ENCODE data around the gene COL24A1.

The COL24A1 gene

DNA sequence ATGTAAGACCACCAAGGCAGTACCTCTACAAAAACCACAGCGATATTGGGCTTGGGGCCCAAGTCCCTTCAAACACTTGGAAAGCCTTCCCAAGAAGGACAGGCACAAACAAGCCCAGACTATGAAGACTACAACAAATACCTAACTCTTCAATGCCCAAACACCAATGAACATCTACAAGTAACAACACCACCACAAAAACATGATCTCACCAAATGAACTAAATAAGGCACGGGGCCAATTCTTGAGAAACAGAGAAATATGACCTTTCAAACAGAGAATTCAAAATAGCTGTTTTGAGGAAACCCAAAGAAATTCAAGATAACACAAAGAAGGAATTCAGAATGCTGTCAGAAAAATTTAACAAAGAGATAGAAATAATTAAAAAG is 86.8 kb downstream of the COL24A1 start:
- no peak overlapping the region for H3K4me3 ChIP-seq (ENCODE audit: low read depth in 1 of 2, low read length in 2 of 2)
- no peaks in the 10 kb centered on the region for H3K36me3 ChIP-seq (ENCODE audit: insufficient read depth, low read length)
- H3K27ac ChIP-seq (ENCODE audit: low read depth, low read length), result no peak overlapping the region
- no peaks in the 10 kb centered on the region for H3K27me3 ChIP-seq (ENCODE audit: control insufficient read depth in 1 of 2, insufficient read depth in 2 of 2, low read length in 2 of 2)
- peaks cover 3% of the 10 kb centered on the region for H3K4me1 ChIP-seq (ENCODE audit: insufficient read depth, low read length)
- H3K9ac ChIP-seq (ENCODE audit: low read length), result no peak overlapping the region
- no peaks in the 10 kb centered on the region for H3K9me3 ChIP-seq (ENCODE audit: low read length)

DNA sequence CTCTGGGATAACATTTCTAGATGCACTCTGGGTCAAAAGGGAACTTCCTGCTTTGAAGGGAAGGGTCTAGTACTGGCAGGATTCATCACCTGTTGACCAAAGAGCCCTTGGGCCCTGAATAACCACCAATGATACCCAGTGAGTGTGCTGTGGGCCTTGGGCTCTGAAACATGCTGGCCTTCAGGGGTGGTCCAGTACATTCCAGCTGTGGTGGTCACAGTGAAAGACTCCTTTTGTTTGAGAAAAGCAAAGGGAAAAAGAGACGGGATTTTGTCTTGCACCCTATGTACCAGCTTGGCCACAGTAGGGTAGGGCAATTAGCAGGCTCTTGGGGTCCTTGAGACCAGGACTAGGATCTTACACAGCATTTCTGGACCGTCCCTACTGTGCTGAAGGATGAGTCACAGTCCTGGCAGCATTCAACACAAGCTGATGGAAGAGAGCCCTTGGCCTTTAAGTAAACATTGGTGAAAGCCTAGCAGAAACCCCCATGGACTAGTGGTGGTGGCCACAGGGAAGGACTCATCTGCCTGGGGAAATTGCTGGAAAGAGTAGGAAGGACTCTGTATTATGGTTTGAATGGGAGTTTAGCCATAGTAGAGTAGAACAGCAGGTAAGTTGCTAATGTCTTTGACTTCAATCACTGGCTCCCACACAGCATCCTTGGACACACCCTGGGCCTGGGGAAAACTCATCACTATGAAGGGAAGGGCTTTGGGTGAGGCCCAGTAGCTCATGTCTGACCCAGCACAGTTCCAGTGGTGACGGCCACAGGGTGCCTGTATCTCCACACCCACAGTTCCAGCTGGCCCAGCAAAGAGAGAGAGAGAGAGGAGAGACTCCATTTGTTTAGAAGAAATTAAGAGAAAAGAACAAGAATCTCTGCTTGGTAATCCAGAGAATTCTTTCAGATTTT is 87.5 kb downstream of the COL24A1 start:
- H3K9me3 ChIP-seq (ENCODE audit: low read length), result no peaks in the 10 kb centered on the region
- peaks cover 3% of the 10 kb centered on the region for H3K4me1 ChIP-seq (ENCODE audit: insufficient read depth, low read length)
- no peaks in the 10 kb centered on the region for H3K36me3 ChIP-seq (ENCODE audit: insufficient read depth, low read length)
- H3K9ac ChIP-seq (ENCODE audit: low read length), result no peak overlapping the region
- H3K4me3 ChIP-seq (ENCODE audit: low read depth in 1 of 2, low read length in 2 of 2), result no peak overlapping the region
- no peaks in the 10 kb centered on the region for H3K27me3 ChIP-seq (ENCODE audit: control insufficient read depth in 1 of 2, insufficient read depth in 2 of 2, low read length in 2 of 2)
- no peak overlapping the region for H3K27ac ChIP-seq (ENCODE audit: low read depth, low read length)

DNA sequence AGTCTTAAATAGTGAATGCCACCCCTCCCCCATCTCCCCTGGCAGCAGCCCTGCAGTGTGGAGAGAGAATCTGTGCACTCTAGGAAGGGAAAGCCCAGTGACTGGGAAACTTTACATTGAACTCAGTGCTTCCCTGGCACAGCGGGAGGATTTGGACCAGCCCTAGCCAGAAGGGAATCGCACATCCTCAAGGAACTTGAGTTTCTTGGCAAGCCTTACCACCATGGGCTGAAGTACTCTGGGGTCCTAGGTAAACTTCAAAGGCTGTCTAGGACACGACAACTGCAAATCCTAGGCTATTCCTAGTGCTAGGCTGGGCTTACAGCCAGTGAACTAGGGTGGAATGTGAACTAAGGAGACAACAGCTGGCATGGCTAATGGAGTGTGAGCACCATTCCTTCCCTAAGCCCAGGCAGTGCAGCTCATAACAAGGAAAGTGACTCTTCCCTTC is 88.3 kb downstream of the COL24A1 start:
- H3K36me3 ChIP-seq (ENCODE audit: insufficient read depth, low read length), result no peaks in the 10 kb centered on the region
- H3K4me3 ChIP-seq (ENCODE audit: low read depth in 1 of 2, low read length in 2 of 2), result no peak overlapping the region
- no peaks in the 10 kb centered on the region for H3K27me3 ChIP-seq (ENCODE audit: control insufficient read depth in 1 of 2, insufficient read depth in 2 of 2, low read length in 2 of 2)
- H3K4me1 ChIP-seq (ENCODE audit: insufficient read depth, low read length), result peaks cover 3% of the 10 kb centered on the region
- H3K27ac ChIP-seq (ENCODE audit: low read depth, low read length), result no peak overlapping the region
- no peak overlapping the region for H3K9ac ChIP-seq (ENCODE audit: low read length)
- no peaks in the 10 kb centered on the region for H3K9me3 ChIP-seq (ENCODE audit: low read length)

DNA sequence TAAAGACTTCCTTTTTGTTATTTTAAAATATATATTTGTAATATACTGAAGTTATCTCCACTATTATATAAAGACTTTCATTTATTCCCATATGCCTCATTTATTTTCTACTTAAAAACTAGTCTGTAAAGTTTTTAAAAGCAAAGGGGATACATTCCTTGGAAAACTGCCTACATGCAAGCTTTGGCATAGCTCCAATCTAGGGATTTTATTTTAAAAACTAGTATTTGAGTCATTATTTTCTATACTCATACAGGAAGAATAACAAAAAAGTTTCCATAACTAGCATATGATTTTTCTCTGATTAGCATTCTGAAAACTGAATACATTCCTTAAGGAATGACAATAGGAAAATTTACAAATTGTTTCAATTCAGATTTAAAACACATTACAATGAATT is 88.9 kb downstream of the COL24A1 start:
- Histone ChIP-seq H3K4me1 (ENCODE audit: insufficient read depth, low read length) (peaks cover 3% of the 10 kb centered on the region), H3K36me3 (ENCODE audit: insufficient read depth, low read length) (no peaks in the 10 kb centered on the region), H3K9ac (ENCODE audit: low read length) (no peak overlapping the region), H3K4me3 (ENCODE audit: low read depth in 1 of 2, low read length in 2 of 2) (no peak overlapping the region), H3K27me3 (ENCODE audit: control insufficient read depth in 1 of 2, insufficient read depth in 2 of 2, low read length in 2 of 2) (no peaks in the 10 kb centered on the region), H3K9me3 (ENCODE audit: low read length) (no peaks in the 10 kb centered on the region), H3K27ac (ENCODE audit: low read depth, low read length) (no peak overlapping the region)

DNA sequence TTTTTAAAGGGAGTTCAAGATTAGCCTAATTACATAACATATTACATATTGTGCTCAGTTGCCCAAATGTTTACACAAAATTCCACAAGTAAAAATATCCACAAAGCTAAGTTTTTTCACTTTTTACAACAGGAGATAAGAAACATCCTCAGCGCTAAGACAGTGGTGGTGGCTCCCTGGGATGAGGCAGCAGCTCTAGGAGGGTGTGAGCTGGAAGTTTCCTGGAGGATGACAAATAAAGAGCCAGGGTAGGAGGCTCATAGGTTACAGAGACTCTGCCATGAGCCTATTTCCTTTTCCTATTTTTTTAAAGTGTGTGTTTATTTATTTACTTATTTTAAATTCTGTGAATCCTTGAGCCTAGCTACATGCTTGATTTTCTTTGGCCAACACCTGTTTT is 91.7 kb downstream of the COL24A1 start:
- H3K9ac ChIP-seq (ENCODE audit: low read length), result no peak overlapping the region
- peaks cover 3% of the 10 kb centered on the region for H3K4me1 ChIP-seq (ENCODE audit: insufficient read depth, low read length)
- no peaks in the 10 kb centered on the region for H3K9me3 ChIP-seq (ENCODE audit: low read length)
- no peak overlapping the region for H3K4me3 ChIP-seq (ENCODE audit: low read depth in 1 of 2, low read length in 2 of 2)
- H3K36me3 ChIP-seq (ENCODE audit: insufficient read depth, low read length), result no peaks in the 10 kb centered on the region
- no peak overlapping the region for H3K27ac ChIP-seq (ENCODE audit: low read depth, low read length)
- no peaks in the 10 kb centered on the region for H3K27me3 ChIP-seq (ENCODE audit: control insufficient read depth in 1 of 2, insufficient read depth in 2 of 2, low read length in 2 of 2)

DNA sequence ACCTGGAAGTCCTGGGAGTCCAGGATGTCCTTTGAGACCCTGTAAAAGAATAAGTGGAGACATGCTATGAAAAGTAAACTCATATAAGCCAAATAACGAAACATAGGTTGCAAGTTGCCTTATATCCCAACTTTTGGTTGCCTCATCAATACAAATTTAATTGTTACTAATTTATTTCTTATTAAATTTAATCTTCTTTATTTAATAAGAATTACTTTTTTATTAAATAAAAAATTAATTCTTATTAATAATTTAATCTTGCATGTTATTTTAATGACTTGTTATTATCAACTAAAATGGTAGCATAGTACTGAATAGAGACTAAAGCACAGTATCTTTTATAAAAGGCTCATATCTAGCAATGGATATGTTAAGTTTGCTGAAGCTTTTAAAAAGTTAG is 92.9 kb downstream of the COL24A1 start:
- H3K9me3 ChIP-seq (ENCODE audit: low read length), result no peaks in the 10 kb centered on the region
- no peak overlapping the region for H3K4me3 ChIP-seq (ENCODE audit: low read depth in 1 of 2, low read length in 2 of 2)
- H3K36me3 ChIP-seq (ENCODE audit: insufficient read depth, low read length), result no peaks in the 10 kb centered on the region
- no peaks in the 10 kb centered on the region for H3K27me3 ChIP-seq (ENCODE audit: control insufficient read depth in 1 of 2, insufficient read depth in 2 of 2, low read length in 2 of 2)
- H3K4me1 ChIP-seq (ENCODE audit: insufficient read depth, low read length), result peaks cover 3% of the 10 kb centered on the region
- H3K9ac ChIP-seq (ENCODE audit: low read length), result no peak overlapping the region
- no peak overlapping the region for H3K27ac ChIP-seq (ENCODE audit: low read depth, low read length)

DNA sequence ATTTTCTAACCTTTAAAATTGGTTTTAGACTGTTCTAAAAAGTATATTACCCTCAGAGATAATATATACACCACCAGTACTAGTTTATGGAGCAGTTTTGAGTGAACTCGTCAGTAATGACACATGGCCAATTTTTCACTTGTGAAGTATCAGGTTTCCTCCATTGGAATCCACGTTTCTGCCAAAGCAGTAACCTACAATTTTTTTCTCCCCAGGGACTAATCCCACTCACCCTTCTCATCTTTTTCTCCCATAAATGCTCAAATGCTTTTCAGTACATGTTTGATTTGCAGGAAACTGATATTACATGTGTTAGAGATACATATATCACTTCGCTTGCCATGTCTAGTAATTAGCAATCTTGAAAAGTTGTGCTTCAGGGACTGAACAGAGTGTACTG is 94.1 kb downstream of the COL24A1 start:
- Histone ChIP-seq H3K27me3 (ENCODE audit: control insufficient read depth in 1 of 2, insufficient read depth in 2 of 2, low read length in 2 of 2) (no peaks in the 10 kb centered on the region), H3K4me1 (ENCODE audit: insufficient read depth, low read length) (no peaks in the 10 kb centered on the region), H3K4me3 (ENCODE audit: low read depth in 1 of 2, low read length in 2 of 2) (no peak overlapping the region), H3K36me3 (ENCODE audit: insufficient read depth, low read length) (no peaks in the 10 kb centered on the region), H3K9me3 (ENCODE audit: low read length) (no peaks in the 10 kb centered on the region), H3K27ac (ENCODE audit: low read depth, low read length) (no peak overlapping the region), H3K9ac (ENCODE audit: low read length) (no peak overlapping the region)

DNA sequence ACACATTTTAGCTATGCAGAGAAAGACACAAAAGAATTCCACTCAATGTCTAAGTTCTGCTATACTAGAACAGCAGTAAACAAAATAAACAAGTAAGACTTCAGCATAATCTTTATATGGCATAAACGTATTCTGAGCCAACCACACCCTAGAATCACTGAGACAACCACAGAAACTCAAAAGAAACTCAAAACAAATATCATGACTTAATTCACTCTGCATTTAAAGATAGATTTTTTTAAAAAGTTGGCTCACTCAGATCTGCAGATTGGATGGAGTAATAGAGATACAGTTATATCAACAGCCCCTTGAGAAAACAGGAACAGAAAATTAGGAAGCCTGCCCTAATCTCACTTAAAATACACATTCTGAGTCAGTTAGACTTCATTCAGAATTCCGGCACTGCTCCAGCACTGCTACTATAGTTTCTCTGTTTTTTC is 95.0 kb downstream of the COL24A1 start:
- no peaks in the 10 kb centered on the region for H3K36me3 ChIP-seq (ENCODE audit: insufficient read depth, low read length)
- H3K9ac ChIP-seq (ENCODE audit: low read length), result no peak overlapping the region
- no peak overlapping the region for H3K4me3 ChIP-seq (ENCODE audit: low read depth in 1 of 2, low read length in 2 of 2)
- H3K9me3 ChIP-seq (ENCODE audit: low read length), result no peaks in the 10 kb centered on the region
- H3K27ac ChIP-seq (ENCODE audit: low read depth, low read length), result no peak overlapping the region
- H3K4me1 ChIP-seq (ENCODE audit: insufficient read depth, low read length), result no peaks in the 10 kb centered on the region
- H3K27me3 ChIP-seq (ENCODE audit: control insufficient read depth in 1 of 2, insufficient read depth in 2 of 2, low read length in 2 of 2), result no peaks in the 10 kb centered on the region

DNA sequence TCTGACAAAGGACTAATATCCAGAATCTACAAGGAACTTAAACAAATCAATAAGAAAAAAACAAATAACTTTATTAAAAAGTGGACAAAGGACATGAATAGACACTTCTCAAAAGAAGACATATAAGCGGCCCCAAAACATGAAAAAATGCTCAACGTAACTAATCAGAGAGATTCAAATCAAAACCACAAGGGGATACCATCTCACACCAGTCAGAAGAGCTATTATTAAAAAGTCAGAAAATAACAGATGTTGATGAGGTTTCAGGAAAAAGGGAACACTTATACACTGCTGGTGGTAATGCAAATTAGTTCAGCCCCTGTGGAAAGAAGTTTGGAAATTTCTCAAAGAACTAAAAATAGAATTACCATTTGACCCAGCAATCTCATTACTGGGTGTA is 102.2 kb downstream of the COL24A1 start:
- Histone ChIP-seq H3K9ac (ENCODE audit: low read length) (no peak overlapping the region), H3K4me1 (ENCODE audit: insufficient read depth, low read length) (no peaks in the 10 kb centered on the region), H3K27ac (ENCODE audit: low read depth, low read length) (no peak overlapping the region), H3K4me3 (ENCODE audit: low read depth in 1 of 2, low read length in 2 of 2) (no peak overlapping the region), H3K36me3 (ENCODE audit: insufficient read depth, low read length) (no peaks in the 10 kb centered on the region), H3K27me3 (ENCODE audit: control insufficient read depth in 1 of 2, insufficient read depth in 2 of 2, low read length in 2 of 2) (no peaks in the 10 kb centered on the region), H3K9me3 (ENCODE audit: low read length) (no peaks in the 10 kb centered on the region)

DNA sequence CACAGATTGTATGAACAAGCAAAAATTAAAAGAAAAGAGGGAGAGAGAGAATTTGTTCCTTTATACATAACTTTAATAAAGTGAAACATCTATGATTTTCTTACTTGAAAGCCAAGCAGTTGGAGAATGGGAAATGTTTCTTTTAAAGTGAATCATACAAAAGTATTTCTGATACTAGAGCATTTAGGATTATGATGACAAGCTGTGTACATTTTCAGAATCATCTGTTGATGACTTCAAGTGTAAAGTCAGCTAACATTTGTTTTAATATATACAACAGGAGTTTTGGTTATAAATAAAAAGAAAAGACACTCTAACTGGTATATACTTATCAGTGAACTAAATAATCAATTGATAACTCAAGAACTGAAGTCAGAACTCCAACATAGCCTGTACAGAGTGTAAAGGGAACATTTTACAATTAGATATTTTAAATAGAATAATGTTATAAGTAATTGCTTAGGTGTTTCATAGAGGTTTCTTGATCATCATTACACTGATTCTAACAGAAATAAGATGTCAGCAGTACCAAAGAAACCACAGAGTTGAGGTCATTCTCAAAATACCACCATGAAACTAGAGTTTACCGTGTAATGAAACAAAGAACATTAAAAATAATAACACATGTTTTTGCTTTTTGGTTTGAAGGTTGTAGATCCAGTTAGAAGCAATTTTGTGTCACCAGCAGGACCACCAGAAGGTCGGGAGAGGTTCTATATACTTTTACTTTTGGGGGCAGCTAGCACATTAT is 103.4 kb downstream of the COL24A1 start:
- Histone ChIP-seq H3K9me3 (ENCODE audit: low read length) (no peaks in the 10 kb centered on the region), H3K27ac (ENCODE audit: low read depth, low read length) (no peak overlapping the region), H3K4me1 (ENCODE audit: insufficient read depth, low read length) (no peaks in the 10 kb centered on the region), H3K36me3 (ENCODE audit: insufficient read depth, low read length) (no peaks in the 10 kb centered on the region), H3K27me3 (ENCODE audit: control insufficient read depth in 1 of 2, insufficient read depth in 2 of 2, low read length in 2 of 2) (no peaks in the 10 kb centered on the region), H3K4me3 (ENCODE audit: low read depth in 1 of 2, low read length in 2 of 2) (no peak overlapping the region), H3K9ac (ENCODE audit: low read length) (no peak overlapping the region)

DNA sequence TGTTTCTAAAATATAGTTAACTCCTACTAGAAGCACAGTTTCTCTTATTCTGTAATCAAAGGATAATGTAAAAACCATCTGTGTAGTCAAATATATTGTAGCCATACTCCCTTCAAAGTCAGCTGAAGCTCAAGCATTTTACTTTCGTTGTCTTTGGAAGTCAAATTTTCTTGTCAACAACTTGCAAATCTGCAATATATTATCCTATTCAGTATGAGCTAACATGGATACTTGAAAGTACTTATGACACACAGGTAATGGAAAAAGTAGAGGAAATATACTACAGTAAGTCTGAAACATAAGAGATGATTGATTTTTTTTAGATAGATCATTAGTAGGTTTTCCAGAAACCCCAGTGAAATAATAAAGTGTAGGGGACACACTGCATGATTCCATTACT is 121.5 kb downstream of the COL24A1 start:
- Histone ChIP-seq H3K36me3 (ENCODE audit: insufficient read depth, low read length) (no peaks in the 10 kb centered on the region), H3K4me3 (ENCODE audit: low read depth in 1 of 2, low read length in 2 of 2) (no peak overlapping the region), H3K27me3 (ENCODE audit: control insufficient read depth in 1 of 2, insufficient read depth in 2 of 2, low read length in 2 of 2) (no peaks in the 10 kb centered on the region), H3K9ac (ENCODE audit: low read length) (no peak overlapping the region), H3K27ac (ENCODE audit: low read depth, low read length) (no peak overlapping the region), H3K9me3 (ENCODE audit: low read length) (no peaks in the 10 kb centered on the region), H3K4me1 (ENCODE audit: insufficient read depth, low read length) (no peaks in the 10 kb centered on the region)
